Activated CD8-positive, alpha-beta memory T cell treated with anti-CD3 and anti-CD28 coated beads, Interleukin-2, amount 50 U/mL, for 4 hours (primary cell): ENCODE results near the gene GAS6.

Source experiments
- DNase-seq: peaks from one replicate; pipeline ENCODE4 v3.0.0-alpha.2; 2020

Gene GAS6

GRCh38 chr13:113817860-113818691 lies 45.8 kb downstream of the GAS6 start:
- no peak for DNase-seq

GRCh38 chr13:113816946-113817859 lies 46.7 kb downstream of the GAS6 start:
- peak; percentile 87 for DNase-seq

GRCh38 chr13:113816254-113816929 lies 47.5 kb downstream of the GAS6 start:
- no peak for DNase-seq

GRCh38 chr13:113815151-113816058 lies 48.5 kb downstream of the GAS6 start:
- DNase-seq: no peak

- no peak for DNase-seq
Measured at GRCh38 chr13:113814435-113814821, 49.4 kb downstream of the GAS6 start.

GRCh38 chr13:113813749-113814434 lies 50.0 kb downstream of the GAS6 start:
- no peak for DNase-seq

- DNase-seq: no peak
Measured at GRCh38 chr13:113813070-113813748, 50.7 kb downstream of the GAS6 start.

- DNase-seq: no peak
Measured at GRCh38 chr13:113812178-113813040, 51.5 kb downstream of the GAS6 start.

- no peak for DNase-seq
Measured at GRCh38 chr13:113811081-113811928, 52.6 kb downstream of the GAS6 start.

GRCh38 chr13:113810640-113811039 lies 53.2 kb downstream of the GAS6 start:
- no peak for DNase-seq

- DNase-seq: no peak
Measured at GRCh38 chr13:113809934-113810333, 53.9 kb downstream of the GAS6 start.

- DNase-seq: no peak
Measured at GRCh38 chr13:113808058-113808834, 55.6 kb downstream of the GAS6 start.

GRCh38 chr13:113806526-113806925 lies 57.4 kb downstream of the GAS6 start:
- DNase-seq: no peak

- DNase-seq: no peak
Measured at GRCh38 chr13:113806104-113806471, 57.8 kb downstream of the GAS6 start.

GRCh38 chr13:113805431-113806103 lies 58.3 kb downstream of the GAS6 start:
- DNase-seq: no peak

- no peak for DNase-seq
Measured at GRCh38 chr13:113804703-113805430, 59.0 kb downstream of the GAS6 start.
